Fibroblast of lung (primary cell): ENCODE measurements around the gene CRMP1.

Experiments
- EZH2 ChIP-seq: IDR thresholded peaks from 2 replicates; pipeline ENCODE4 v1.5.1; 2012; ENCODE audit warnings: low read length, control low read depth, mild to moderate bottlenecking; ENCODE audit errors: missing control alignments
- TF ChIP-seq, protein P1 (sequence below), 2 donors: IDR thresholded peaks in 1 of 2; conservative IDR thresholded peaks in 1 of 2; 1 replicate in 1 of 2; 2 replicates in 1 of 2; pipeline ENCODE4 v1.5.1; 2011 to 2012; ENCODE audit warnings: low read length in 2 of 2, control low read depth in 1 of 2, inconsistent platforms in 1 of 2, low read depth in 1 of 2, mild to moderate bottlenecking in 1 of 2

DNA sequence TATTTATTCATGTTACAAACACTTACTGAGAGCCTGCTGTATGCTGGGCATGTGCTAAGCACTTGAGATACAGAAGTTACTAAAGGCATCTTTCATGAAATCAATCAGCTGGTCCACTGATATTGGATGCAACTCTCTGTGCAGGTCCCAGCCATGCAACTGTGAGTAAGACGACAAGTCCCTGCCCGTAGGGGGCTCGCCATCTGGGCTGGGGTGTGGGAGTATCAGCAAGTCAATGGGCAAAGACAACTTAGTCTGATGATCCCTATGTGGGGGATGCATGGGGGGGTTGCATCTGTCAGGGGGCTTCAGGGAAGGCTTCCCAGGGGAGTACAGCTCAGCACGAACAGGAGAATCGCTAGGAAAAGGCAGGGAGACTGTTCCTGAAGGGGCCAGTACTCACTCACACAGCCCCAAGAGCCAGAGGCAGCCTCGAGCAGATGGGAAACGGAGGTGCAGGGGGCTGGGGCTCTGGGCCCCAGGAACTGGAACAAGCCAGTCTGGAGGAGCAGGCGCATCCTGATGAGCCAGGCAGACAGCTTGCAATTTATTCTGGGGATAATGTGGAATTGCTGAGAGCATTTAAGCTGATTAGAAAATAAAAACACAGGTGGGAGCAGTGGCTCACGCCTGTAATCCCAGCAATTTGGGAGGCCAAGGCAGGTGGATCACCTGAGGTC lies 40.2 kb downstream of the CRMP1 start:
- TF ChIP-seq, protein P1, sequence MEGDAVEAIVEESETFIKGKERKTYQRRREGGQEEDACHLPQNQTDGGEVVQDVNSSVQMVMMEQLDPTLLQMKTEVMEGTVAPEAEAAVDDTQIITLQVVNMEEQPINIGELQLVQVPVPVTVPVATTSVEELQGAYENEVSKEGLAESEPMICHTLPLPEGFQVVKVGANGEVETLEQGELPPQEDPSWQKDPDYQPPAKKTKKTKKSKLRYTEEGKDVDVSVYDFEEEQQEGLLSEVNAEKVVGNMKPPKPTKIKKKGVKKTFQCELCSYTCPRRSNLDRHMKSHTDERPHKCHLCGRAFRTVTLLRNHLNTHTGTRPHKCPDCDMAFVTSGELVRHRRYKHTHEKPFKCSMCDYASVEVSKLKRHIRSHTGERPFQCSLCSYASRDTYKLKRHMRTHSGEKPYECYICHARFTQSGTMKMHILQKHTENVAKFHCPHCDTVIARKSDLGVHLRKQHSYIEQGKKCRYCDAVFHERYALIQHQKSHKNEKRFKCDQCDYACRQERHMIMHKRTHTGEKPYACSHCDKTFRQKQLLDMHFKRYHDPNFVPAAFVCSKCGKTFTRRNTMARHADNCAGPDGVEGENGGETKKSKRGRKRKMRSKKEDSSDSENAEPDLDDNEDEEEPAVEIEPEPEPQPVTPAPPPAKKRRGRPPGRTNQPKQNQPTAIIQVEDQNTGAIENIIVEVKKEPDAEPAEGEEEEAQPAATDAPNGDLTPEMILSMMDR (conservative IDR thresholded peaks at IDR 0.05 in 1 of 2, IDR thresholded peaks at IDR 0.05 in 1 of 2; ENCODE audit: low read depth in 1 of 2, low read length in 2 of 2), result no peak
- TF ChIP-seq EZH2, result no peak
